ENCODE results near the gene PTPRG. TPM values are rescaled to one million over a fixed set of nuclear protein-coding genes. Genes with fewer than 3 reads are reported as not detected.

Gene PTPRG
- total RNA-seq, 3 donors from 2014 or later (not counting 1 experiment from before 2014, with no cell fraction given), result 1.0 to 2.9 (median 2.5) TPM

DNA sequence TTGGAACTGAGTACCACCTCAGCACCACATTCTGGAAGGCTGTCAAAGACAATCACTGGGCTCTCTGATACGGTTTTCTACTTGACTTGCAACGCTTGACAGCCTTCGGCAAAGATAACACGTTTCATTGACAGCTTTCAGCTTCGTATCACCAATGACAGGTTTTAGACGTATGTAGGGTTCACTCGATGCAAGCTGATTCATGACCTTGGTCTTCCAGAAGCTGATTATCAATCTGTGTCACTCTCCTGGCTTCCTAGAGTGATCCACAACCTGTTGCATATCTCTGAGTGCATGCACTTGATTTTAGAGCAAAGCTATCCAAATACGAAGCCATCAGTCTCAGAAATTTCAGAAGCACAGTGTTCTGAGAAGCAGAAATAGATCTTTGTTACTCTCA is 430.3 kb downstream of the PTPRG start:
- intact Hi-C loops (cut with micrococcal nuclease), result no loop called here
- H3K27me3 Mint-ChIP-seq (ENCODE audit: low read depth in 2 of 2), result no peaks in the 10 kb centered on the region
- no peaks in the 10 kb centered on the region for H3K4me1 Mint-ChIP-seq
- no peaks in the 10 kb centered on the region for H3K4me1 ChIP-seq (ENCODE audit: control insufficient read depth, insufficient read depth, low read length)
- no peaks in the 10 kb centered on the region for H3K9me3 ChIP-seq (ENCODE audit: control insufficient read depth, insufficient read depth, low read length)
- ATAC-seq (no peak), DNase-seq (no peak)
- H3K27ac ChIP-seq (ENCODE audit: low read length), result no peak overlapping the region
- H3K4me3 ChIP-seq (ENCODE audit: low read length), result no peak overlapping the region
- no peak overlapping the region for H3K27ac Mint-ChIP-seq
- peaks cover 5 to 8% of the 10 kb centered on the region in 2 donors for H3K9me3 Mint-ChIP-seq
- no peaks in the 10 kb centered on the region for H3K36me3 Mint-ChIP-seq
- no peak overlapping the region for H3K4me3 Mint-ChIP-seq
- no peaks in the 10 kb centered on the region for H3K27me3 ChIP-seq (ENCODE audit: control insufficient read depth, insufficient read depth, low read length)
- no peaks in the 10 kb centered on the region for H3K36me3 ChIP-seq (ENCODE audit: control insufficient read depth, insufficient read depth, low read length)
- WGBS (ENCODE audit: insufficient coverage), result 89% methylated on average over 8 of the region's 8 CpGs
- TF ChIP-seq, protein P1, sequence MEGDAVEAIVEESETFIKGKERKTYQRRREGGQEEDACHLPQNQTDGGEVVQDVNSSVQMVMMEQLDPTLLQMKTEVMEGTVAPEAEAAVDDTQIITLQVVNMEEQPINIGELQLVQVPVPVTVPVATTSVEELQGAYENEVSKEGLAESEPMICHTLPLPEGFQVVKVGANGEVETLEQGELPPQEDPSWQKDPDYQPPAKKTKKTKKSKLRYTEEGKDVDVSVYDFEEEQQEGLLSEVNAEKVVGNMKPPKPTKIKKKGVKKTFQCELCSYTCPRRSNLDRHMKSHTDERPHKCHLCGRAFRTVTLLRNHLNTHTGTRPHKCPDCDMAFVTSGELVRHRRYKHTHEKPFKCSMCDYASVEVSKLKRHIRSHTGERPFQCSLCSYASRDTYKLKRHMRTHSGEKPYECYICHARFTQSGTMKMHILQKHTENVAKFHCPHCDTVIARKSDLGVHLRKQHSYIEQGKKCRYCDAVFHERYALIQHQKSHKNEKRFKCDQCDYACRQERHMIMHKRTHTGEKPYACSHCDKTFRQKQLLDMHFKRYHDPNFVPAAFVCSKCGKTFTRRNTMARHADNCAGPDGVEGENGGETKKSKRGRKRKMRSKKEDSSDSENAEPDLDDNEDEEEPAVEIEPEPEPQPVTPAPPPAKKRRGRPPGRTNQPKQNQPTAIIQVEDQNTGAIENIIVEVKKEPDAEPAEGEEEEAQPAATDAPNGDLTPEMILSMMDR (IDR thresholded peaks at IDR 0.05), result no peak

DNA sequence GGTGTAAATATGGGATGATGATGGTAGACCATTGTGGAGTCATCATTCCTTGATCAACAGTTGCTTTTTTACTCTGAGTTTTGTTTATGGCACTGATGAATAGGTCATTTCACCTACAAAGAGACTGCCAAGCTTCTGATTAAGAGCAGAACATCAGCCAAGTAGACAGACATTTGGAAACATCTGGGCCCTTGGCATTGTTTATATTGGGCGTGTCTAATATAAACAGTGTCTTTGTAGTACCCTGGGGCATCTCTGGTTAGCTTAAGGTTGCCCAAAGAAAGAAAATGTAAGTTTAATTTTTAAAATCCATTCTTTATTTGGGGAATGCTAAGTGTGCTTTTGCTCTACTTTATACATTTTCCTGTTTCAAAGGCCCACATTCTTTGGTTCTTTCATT is 435.0 kb downstream of the PTPRG start:
- Mint-ChIP-seq H3K27ac (no peak overlapping the region), H3K4me1 (no peaks in the 10 kb centered on the region), H3K9me3 (peaks cover 8 to 14% of the 10 kb centered on the region in 2 donors), H3K4me3 (no peak overlapping the region), H3K27me3 (ENCODE audit: low read depth in 2 of 2) (peaks cover 0 to 2% of the 10 kb centered on the region in 2 donors), H3K36me3 (no peaks in the 10 kb centered on the region)
- Histone ChIP-seq H3K4me1 (ENCODE audit: control insufficient read depth, insufficient read depth, low read length) (no peaks in the 10 kb centered on the region), H3K27ac (ENCODE audit: low read length) (no peak overlapping the region), H3K9me3 (ENCODE audit: control insufficient read depth, insufficient read depth, low read length) (no peaks in the 10 kb centered on the region), H3K27me3 (ENCODE audit: control insufficient read depth, insufficient read depth, low read length) (no peaks in the 10 kb centered on the region), H3K36me3 (ENCODE audit: control insufficient read depth, insufficient read depth, low read length) (no peaks in the 10 kb centered on the region), H3K4me3 (ENCODE audit: low read length) (no peak overlapping the region)
- TF ChIP-seq, protein P1 (IDR thresholded peaks at IDR 0.05), result no peak
- WGBS (ENCODE audit: insufficient coverage), result 83% methylated on average over 1 of the region's 1 CpG
- DNase-seq, result no peak
- intact Hi-C loops (cut with micrococcal nuclease), result no loop called here
- no peak for ATAC-seq

- Mint-ChIP-seq H3K4me3 (no peak overlapping the region), H3K27me3 (ENCODE audit: low read depth in 2 of 2) (peaks cover 0 to 2% of the 10 kb centered on the region in 2 donors), H3K27ac (no peak overlapping the region), H3K9me3 (peaks cover 8 to 13% of the 10 kb centered on the region in 2 donors), H3K36me3 (no peaks in the 10 kb centered on the region), H3K4me1 (no peaks in the 10 kb centered on the region)
- Histone ChIP-seq H3K4me3 (ENCODE audit: low read length) (no peak overlapping the region), H3K27me3 (ENCODE audit: control insufficient read depth, insufficient read depth, low read length) (no peaks in the 10 kb centered on the region), H3K4me1 (ENCODE audit: control insufficient read depth, insufficient read depth, low read length) (no peaks in the 10 kb centered on the region), H3K9me3 (ENCODE audit: control insufficient read depth, insufficient read depth, low read length) (no peaks in the 10 kb centered on the region), H3K27ac (ENCODE audit: low read length) (no peak overlapping the region), H3K36me3 (ENCODE audit: control insufficient read depth, insufficient read depth, low read length) (no peaks in the 10 kb centered on the region)
- no peak for DNase-seq
- no peak for ATAC-seq
- TF ChIP-seq, protein P1 (IDR thresholded peaks at IDR 0.05), result no peak
- intact Hi-C loops (cut with micrococcal nuclease), result no loop called here
- WGBS (ENCODE audit: insufficient coverage), result 62% methylated on average over 4 of the region's 4 CpGs
Observed at GRCh38 chr3:61997101-61997500, 435.7 kb downstream of the PTPRG start.

GRCh38 chr3:62003835-62004234 is 442.5 kb downstream of the PTPRG start:
- no peak overlapping the region for H3K27ac Mint-ChIP-seq
- no peaks in the 10 kb centered on the region for H3K36me3 ChIP-seq (ENCODE audit: control insufficient read depth, insufficient read depth, low read length)
- DNase-seq (no peak), ATAC-seq (no peak)
- H3K27me3 ChIP-seq (ENCODE audit: control insufficient read depth, insufficient read depth, low read length), result no peaks in the 10 kb centered on the region
- intact Hi-C loops (cut with micrococcal nuclease), result no loop called here
- H3K9me3 Mint-ChIP-seq, result peaks cover 0 to 3% of the 10 kb centered on the region in 2 donors
- H3K4me3 ChIP-seq (ENCODE audit: low read length), result no peak overlapping the region
- H3K27me3 Mint-ChIP-seq (ENCODE audit: low read depth in 2 of 2), result peaks cover 0 to 2% of the 10 kb centered on the region in 2 donors
- H3K4me3 Mint-ChIP-seq, result no peak overlapping the region
- TF ChIP-seq, protein P1 (IDR thresholded peaks at IDR 0.05), result no peak
- H3K4me1 ChIP-seq (ENCODE audit: control insufficient read depth, insufficient read depth, low read length), result no peaks in the 10 kb centered on the region
- no peaks in the 10 kb centered on the region for H3K9me3 ChIP-seq (ENCODE audit: control insufficient read depth, insufficient read depth, low read length)
- WGBS (ENCODE audit: insufficient coverage), result no CpG with 5 or more reads among the region's 1 CpG
- H3K36me3 Mint-ChIP-seq, result no peaks in the 10 kb centered on the region
- H3K4me1 Mint-ChIP-seq, result no peaks in the 10 kb centered on the region
- H3K27ac ChIP-seq (ENCODE audit: low read length), result no peak overlapping the region

All from natural killer cell (primary cell).